Choroid plexus epithelial cell (primary cell): Measurements from ENCODE around the gene ADGRB3.

Experiments
- DNase-seq: peaks from one replicate; pipeline ENCODE4 v3.0.0-alpha.2; 2010; ENCODE audit warnings: low read depth
- H3K4me3 ChIP-seq: 2 replicates; pipeline ENCODE4 v1.5.1; 2011; ENCODE audit warnings: low read depth, mild to moderate bottlenecking, control low read depth, low read length, moderate library complexity
- CTCF ChIP-seq: conservative IDR thresholded peaks from 2 replicates; pipeline ENCODE4 v1.5.1; 2011; ENCODE audit warnings: low read depth, mild to moderate bottlenecking, control low read depth, inconsistent platforms, low read length, moderate library complexity

ADGRB3 gene

GRCh38 chr6:69349771-69350170 is 714.7 kb downstream of the ADGRB3 start:
- no peak for TF ChIP-seq CTCF
- no peak overlapping the region for H3K4me3 ChIP-seq

GRCh38 chr6:69362209-69362608 is 727.1 kb downstream of the ADGRB3 start:
- TF ChIP-seq CTCF: no peak
- DNase-seq: no peak
- no peak overlapping the region for H3K4me3 ChIP-seq

More at GRCh38 chr6:69349771-69350170, 714.7 kb downstream of the ADGRB3 start:
- DNase-seq: no peak

GRCh38 chr6:69366831-69367230 is 731.7 kb downstream of the ADGRB3 start:
- no peak for DNase-seq

GRCh38 chr6:69368613-69369012 is 733.5 kb downstream of the ADGRB3 start:
- no peak for TF ChIP-seq CTCF
- no peak overlapping the region for H3K4me3 ChIP-seq
- no peak for DNase-seq

More at GRCh38 chr6:69366831-69367230, 731.7 kb downstream of the ADGRB3 start:
- TF ChIP-seq CTCF: no peak
- H3K4me3 ChIP-seq: no peak overlapping the region

DNA sequence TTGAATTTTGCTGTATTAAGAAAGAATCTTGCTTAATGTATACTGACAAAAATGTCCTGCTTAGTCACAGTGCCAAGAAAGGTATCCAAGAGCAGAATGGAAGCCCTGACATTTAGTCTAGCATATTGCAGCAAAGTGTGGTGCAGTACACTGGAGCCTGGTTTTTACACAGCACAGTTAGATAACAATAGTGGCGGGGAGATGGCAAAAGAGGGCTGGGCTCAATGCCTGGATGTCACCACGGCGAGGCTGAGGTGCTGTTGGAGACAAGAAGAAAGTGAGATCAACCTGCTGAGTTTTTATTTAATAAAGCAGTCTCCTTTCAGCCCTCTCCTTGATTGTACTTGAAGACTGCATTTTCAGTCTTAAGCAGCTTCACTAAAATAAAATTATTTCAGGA is 735.7 kb downstream of the ADGRB3 start:
- DNase-seq: no peak
- no peak for TF ChIP-seq CTCF
- no peak overlapping the region for H3K4me3 ChIP-seq

- no peak for TF ChIP-seq CTCF
- DNase-seq: no peak
- no peak overlapping the region for H3K4me3 ChIP-seq
Measured at GRCh38 chr6:69378326-69378725, 743.2 kb downstream of the ADGRB3 start.

GRCh38 chr6:69379518-69379917 is 744.4 kb downstream of the ADGRB3 start:
- no peak for DNase-seq
- no peak overlapping the region for H3K4me3 ChIP-seq
- TF ChIP-seq CTCF: no peak
